VCaP (cell line): ENCODE data around the gene POU3F2.

ENCODE experiments used
- H3K27ac ChIP-seq: fragments of 450-650 bp; 2 replicates; pipeline ENCODE4 v1.5.1; 2017
- TF ChIP-seq, protein P1 (sequence below): fragments of 450-650 bp; conservative IDR thresholded peaks from 2 replicates; pipeline ENCODE4 v1.5.1; 2017; ENCODE audit warnings: mild to moderate bottlenecking, moderate library complexity

POU3F2 gene

GRCh38 chr6:98842342-98843180 lies 8.2 kb downstream of the POU3F2 start:
- TF ChIP-seq, protein P1, sequence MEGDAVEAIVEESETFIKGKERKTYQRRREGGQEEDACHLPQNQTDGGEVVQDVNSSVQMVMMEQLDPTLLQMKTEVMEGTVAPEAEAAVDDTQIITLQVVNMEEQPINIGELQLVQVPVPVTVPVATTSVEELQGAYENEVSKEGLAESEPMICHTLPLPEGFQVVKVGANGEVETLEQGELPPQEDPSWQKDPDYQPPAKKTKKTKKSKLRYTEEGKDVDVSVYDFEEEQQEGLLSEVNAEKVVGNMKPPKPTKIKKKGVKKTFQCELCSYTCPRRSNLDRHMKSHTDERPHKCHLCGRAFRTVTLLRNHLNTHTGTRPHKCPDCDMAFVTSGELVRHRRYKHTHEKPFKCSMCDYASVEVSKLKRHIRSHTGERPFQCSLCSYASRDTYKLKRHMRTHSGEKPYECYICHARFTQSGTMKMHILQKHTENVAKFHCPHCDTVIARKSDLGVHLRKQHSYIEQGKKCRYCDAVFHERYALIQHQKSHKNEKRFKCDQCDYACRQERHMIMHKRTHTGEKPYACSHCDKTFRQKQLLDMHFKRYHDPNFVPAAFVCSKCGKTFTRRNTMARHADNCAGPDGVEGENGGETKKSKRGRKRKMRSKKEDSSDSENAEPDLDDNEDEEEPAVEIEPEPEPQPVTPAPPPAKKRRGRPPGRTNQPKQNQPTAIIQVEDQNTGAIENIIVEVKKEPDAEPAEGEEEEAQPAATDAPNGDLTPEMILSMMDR: no peak
- no peak overlapping the region for H3K27ac ChIP-seq

- TF ChIP-seq, protein P1: no peak
- no peak overlapping the region for H3K27ac ChIP-seq
Measured at GRCh38 chr6:98843271-98844243, 9.2 kb downstream of the POU3F2 start.

GRCh38 chr6:98844244-98845210 lies 10.2 kb downstream of the POU3F2 start:
- no peak overlapping the region for H3K27ac ChIP-seq
- TF ChIP-seq, protein P1: no peak

DNA sequence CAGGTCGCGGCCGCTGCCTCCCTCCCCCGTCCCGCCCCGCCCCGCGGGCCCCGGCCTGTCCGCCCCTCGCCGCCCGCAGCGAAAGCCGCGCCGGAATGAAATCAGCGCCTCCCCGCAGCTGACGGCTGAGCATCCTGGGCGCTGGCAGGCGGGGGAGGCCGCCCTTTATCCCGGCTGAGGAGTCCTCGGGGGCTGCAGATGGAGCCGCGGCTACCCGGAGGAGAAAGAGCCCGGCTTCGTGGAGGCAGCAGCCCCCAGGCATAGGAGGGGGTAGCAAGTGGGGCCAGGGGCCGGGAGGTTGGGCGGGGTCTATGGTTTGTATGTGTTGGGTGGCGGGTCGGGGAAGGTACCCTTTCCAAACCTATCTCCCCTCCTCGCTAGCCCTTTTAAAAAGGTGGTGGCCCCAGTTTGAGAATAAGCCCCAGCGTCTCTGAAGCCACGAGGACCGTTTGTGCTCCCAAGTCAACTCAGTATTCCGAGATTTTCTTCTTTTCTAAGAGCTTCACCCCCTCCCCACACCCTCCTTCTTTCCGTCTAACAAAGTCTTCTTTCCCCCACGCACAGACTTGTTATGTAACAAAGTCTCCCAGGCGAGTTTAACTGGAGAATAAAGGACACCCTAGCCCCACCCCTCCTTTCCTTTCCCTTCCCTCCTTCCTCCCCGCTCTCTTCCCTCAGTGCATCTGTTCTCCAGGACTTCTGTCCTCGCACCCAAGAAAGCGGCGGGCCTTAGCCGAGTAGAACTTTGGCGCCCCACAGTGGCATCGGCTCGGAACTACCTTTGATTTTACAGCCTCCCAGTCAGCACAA lies 11.0 kb downstream of the POU3F2 start:
- H3K27ac ChIP-seq: no peak overlapping the region
- TF ChIP-seq, protein P1: peak; percentile 93

GRCh38 chr6:98846021-98846380 lies 11.6 kb downstream of the POU3F2 start:
- TF ChIP-seq, protein P1: peak; percentile 62
- no peak overlapping the region for H3K27ac ChIP-seq

DNA sequence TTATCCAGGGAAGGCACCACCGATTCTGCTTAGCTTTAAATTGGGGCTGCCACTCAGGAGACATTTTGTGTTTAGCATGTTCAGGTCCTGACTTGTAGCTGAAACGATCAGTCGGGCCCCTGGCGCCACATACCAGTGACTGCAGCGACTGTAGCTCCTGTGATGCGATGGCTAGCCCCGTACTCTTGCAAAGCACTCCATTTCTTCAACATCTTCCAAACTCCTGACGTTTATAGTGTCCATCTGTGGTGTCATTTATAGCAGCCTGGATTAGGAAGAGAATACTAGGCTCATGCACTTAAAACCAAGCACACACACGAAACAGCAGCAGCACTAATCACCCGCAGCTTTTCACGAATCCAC lies 13.0 kb downstream of the POU3F2 start:
- no peak overlapping the region for H3K27ac ChIP-seq
- TF ChIP-seq, protein P1: no peak
